ENCODE results near the gene PRSS1.
"Not testable (repeated sequence)": the region's sequence is repeated elsewhere in the genome, so short reads cannot be mapped to it uniquely, and the experiment has no call there.

PRSS1 gene

GRCh38 chr7:142746264-142746663 is 3.0 kb upstream of the PRSS1 start:
- DNase-seq (ENCODE audit: low read depth in 2 of 2) = no peak

GRCh38 chr7:142748410-142748809 is 862 bp upstream of the PRSS1 start:
- DNase-seq (ENCODE audit: low read depth in 2 of 2) = not testable (repeated sequence)

GRCh38 chr7:142750321-142750938 is 1.2 kb downstream of the PRSS1 start:
- no peak for DNase-seq (ENCODE audit: low read depth in 2 of 2)

GRCh38 chr7:142751526-142752175 is 2.4 kb downstream of the PRSS1 start:
- DNase-seq (ENCODE audit: low read depth in 2 of 2) = not testable (repeated sequence)

- no peak for DNase-seq (ENCODE audit: low read depth in 2 of 2)
Measured at GRCh38 chr7:142752376-142753225, 3.3 kb downstream of the PRSS1 start.

GRCh38 chr7:142753366-142753765 is 4.1 kb downstream of the PRSS1 start:
- DNase-seq (ENCODE audit: low read depth in 2 of 2) = no peak

- DNase-seq (ENCODE audit: low read depth in 2 of 2) = not testable (repeated sequence)
Measured at GRCh38 chr7:142753925-142754491, 4.7 kb downstream of the PRSS1 start.

- DNase-seq (ENCODE audit: low read depth in 2 of 2) = no peak
Measured at GRCh38 chr7:142754681-142755575, 5.7 kb downstream of the PRSS1 start.

GRCh38 chr7:142758312-142758711 is 9.0 kb downstream of the PRSS1 start:
- DNase-seq (ENCODE audit: low read depth in 2 of 2) = not testable (repeated sequence)

- DNase-seq (ENCODE audit: low read depth in 2 of 2) = no peak
Measured at GRCh38 chr7:142759433-142759832, 10.2 kb downstream of the PRSS1 start.

GRCh38 chr7:142760071-142760642 is 10.9 kb downstream of the PRSS1 start:
- DNase-seq (ENCODE audit: low read depth in 2 of 2) = no peak

GRCh38 chr7:142761606-142762005 is 12.3 kb downstream of the PRSS1 start:
- not testable (repeated sequence) for DNase-seq (ENCODE audit: low read depth in 2 of 2)

GRCh38 chr7:142762104-142762503 is 12.8 kb downstream of the PRSS1 start:
- no peak for DNase-seq (ENCODE audit: low read depth in 2 of 2)

GRCh38 chr7:142767451-142767850 is 18.2 kb downstream of the PRSS1 start:
- no peak for DNase-seq (ENCODE audit: low read depth in 2 of 2)

- DNase-seq (ENCODE audit: low read depth in 2 of 2) = no peak
Measured at GRCh38 chr7:142767861-142768260, 18.6 kb downstream of the PRSS1 start.

GRCh38 chr7:142768885-142769284 is 19.6 kb downstream of the PRSS1 start:
- not testable (repeated sequence) for DNase-seq (ENCODE audit: low read depth in 2 of 2)

- DNase-seq (ENCODE audit: low read depth in 2 of 2) = no peak
Measured at GRCh38 chr7:142770661-142771352, 21.5 kb downstream of the PRSS1 start, which contains the start of gene PRSS2. PRSS2 (plus strand) TSS chr7:142770970; CDS start chr7:142770983, 13 bp downstream.

- no peak for DNase-seq (ENCODE audit: low read depth in 2 of 2)
Measured at GRCh38 chr7:142771353-142771723, 22.1 kb downstream of the PRSS1 start.

- DNase-seq (ENCODE audit: low read depth in 2 of 2) = no peak
Measured at GRCh38 chr7:142772051-142772450, 22.8 kb downstream of the PRSS1 start.

- DNase-seq (ENCODE audit: low read depth in 2 of 2) = no peak
Measured at GRCh38 chr7:142772673-142773072, 23.4 kb downstream of the PRSS1 start.
